Suppressor macrophage treated with lipopolysaccharide for 4 hours (primary cell): ENCODE measurements around the gene KATNAL1.
"Not testable (repeated sequence)": the region's sequence is repeated elsewhere in the genome, so short reads cannot be mapped to it uniquely, and the experiment has no call there.

Experiments
- DNase-seq: peaks from one replicate; pipeline ENCODE4 v3.0.0-alpha.2; 2020

The KATNAL1 gene

GRCh38 chr13:30290812-30291436 lies 16.4 kb downstream of the KATNAL1 start:
- no peak for DNase-seq

GRCh38 chr13:30289533-30289932 lies 17.8 kb downstream of the KATNAL1 start:
- no peak for DNase-seq

GRCh38 chr13:30286059-30286458 lies 21.3 kb downstream of the KATNAL1 start:
- not testable (repeated sequence) for DNase-seq

- DNase-seq = no peak
These were observed 31.2 kb downstream of the KATNAL1 start for GRCh38 chr13:30276178-30276577.

- no peak for DNase-seq
These were observed 33.3 kb downstream of the KATNAL1 start for GRCh38 chr13:30274083-30274482.

GRCh38 chr13:30270035-30270434 lies 37.3 kb downstream of the KATNAL1 start:
- not testable (repeated sequence) for DNase-seq

- no peak for DNase-seq
These were observed 38.7 kb downstream of the KATNAL1 start for GRCh38 chr13:30268673-30269072.

GRCh38 chr13:30266756-30267155 lies 40.6 kb downstream of the KATNAL1 start:
- DNase-seq = no peak

GRCh38 chr13:30259149-30259733 lies 48.1 kb downstream of the KATNAL1 start:
- DNase-seq = not testable (repeated sequence)

GRCh38 chr13:30257468-30258099 lies 49.8 kb downstream of the KATNAL1 start:
- no peak for DNase-seq

GRCh38 chr13:30256713-30257467 lies 50.5 kb downstream of the KATNAL1 start:
- no peak for DNase-seq

GRCh38 chr13:30255696-30256095 lies 51.7 kb downstream of the KATNAL1 start:
- DNase-seq = no peak

- no peak for DNase-seq
These were observed 53.5 kb downstream of the KATNAL1 start for GRCh38 chr13:30253830-30254229.

- no peak for DNase-seq
These were observed 59.9 kb downstream of the KATNAL1 start for GRCh38 chr13:30247406-30247805.

GRCh38 chr13:30241532-30241931 lies 65.8 kb downstream of the KATNAL1 start:
- DNase-seq = no peak

- DNase-seq = no peak
These were observed 66.7 kb downstream of the KATNAL1 start for GRCh38 chr13:30240608-30241007.

- DNase-seq = peak; percentile 51
These were observed 72.1 kb downstream of the KATNAL1 start for GRCh38 chr13:30235216-30235615.

- DNase-seq = no peak
These were observed 72.7 kb downstream of the KATNAL1 start for GRCh38 chr13:30234619-30235162.

GRCh38 chr13:30224732-30225131 lies 82.6 kb downstream of the KATNAL1 start:
- peak; percentile 25 for DNase-seq

- no peak for DNase-seq
These were observed 85.1 kb downstream of the KATNAL1 start for GRCh38 chr13:30222254-30222653.

- DNase-seq = no peak
These were observed 91.2 kb downstream of the KATNAL1 start for GRCh38 chr13:30216111-30216510.

- no peak for DNase-seq
These were observed 95.1 kb downstream of the KATNAL1 start for GRCh38 chr13:30212256-30212655.

- DNase-seq = no peak
These were observed 95.6 kb downstream of the KATNAL1 start for GRCh38 chr13:30211745-30212144.
